Iris pigment epithelial cell (primary cell): ENCODE measurements around the gene TTC34.

Experiments used
- DNase-seq: peaks from one replicate; pipeline ENCODE4 v3.0.0-alpha.2; 2011; ENCODE audit warnings: low read depth

Gene TTC34

GRCh38 chr1:2625311-2625710 lies 176.2 kb downstream of the TTC34 start:
- DNase-seq, result no peak

DNA sequence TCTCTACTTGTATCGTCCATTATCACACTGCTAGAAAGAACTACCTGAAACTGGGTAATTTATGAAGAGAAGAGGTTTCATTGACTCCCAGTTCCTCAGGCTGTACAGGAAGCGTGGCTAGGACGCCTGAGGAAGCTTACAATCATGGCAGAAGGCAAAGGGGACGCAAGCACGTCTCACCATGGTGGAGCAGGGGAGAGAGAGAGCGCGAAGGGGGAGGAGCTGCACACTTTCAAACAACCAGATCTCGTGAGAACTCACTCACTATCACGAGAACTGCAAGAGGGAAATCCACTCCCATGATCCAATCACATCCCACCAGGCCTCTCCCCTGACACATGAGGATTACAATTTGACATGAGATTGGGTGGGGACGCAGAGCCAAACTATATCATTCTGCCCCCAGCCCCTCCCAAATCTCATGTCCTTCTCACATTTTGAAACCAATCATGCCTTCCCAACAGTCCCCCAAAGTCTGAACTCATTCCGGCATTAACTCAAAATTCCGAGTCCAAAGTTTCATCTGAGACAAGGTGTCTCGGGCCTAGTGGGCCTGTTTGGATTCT lies 176.7 kb downstream of the TTC34 start:
- no peak for DNase-seq

DNA sequence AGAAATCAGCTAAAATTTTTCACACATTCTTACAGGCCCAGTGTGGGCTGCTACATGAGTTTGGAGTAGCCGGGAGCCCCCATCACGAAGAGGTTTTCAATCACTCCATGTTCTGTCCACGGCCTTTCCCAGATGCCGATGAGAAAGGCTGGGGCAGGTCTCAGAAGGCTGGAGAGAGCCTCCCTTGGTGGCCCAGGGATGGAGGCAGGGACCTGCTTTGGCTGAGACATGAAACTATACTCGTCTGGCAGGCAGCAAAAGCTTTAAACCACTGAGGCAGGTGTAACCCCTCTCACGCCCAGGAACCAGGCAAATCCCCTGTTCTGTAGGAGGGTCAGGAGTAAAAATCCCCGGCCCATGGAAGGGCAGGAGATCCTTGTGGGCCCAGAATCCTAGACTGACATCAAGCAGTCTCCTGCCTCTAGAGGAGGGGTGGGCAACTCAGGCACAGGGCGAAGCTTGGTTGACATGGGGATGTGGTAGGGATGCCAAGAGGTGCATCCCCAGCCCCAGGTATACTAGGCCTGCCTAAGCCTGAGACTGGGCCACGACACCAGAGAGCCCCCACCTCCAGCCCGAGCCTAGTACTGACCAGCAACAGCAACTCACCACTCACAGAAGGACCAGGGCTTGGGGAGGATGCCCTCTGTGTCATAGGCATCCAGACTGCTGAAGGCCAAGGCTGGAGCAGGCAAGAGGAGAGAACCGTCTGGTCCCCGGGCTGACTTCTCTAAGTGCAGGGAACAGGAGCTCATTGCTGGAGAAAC lies 177.7 kb downstream of the TTC34 start:
- DNase-seq, result no peak

GRCh38 chr1:2617971-2618470 lies 183.5 kb downstream of the TTC34 start:
- no peak for DNase-seq

- DNase-seq, result no peak
Measured at GRCh38 chr1:2614145-2614544, 187.3 kb downstream of the TTC34 start.

DNA sequence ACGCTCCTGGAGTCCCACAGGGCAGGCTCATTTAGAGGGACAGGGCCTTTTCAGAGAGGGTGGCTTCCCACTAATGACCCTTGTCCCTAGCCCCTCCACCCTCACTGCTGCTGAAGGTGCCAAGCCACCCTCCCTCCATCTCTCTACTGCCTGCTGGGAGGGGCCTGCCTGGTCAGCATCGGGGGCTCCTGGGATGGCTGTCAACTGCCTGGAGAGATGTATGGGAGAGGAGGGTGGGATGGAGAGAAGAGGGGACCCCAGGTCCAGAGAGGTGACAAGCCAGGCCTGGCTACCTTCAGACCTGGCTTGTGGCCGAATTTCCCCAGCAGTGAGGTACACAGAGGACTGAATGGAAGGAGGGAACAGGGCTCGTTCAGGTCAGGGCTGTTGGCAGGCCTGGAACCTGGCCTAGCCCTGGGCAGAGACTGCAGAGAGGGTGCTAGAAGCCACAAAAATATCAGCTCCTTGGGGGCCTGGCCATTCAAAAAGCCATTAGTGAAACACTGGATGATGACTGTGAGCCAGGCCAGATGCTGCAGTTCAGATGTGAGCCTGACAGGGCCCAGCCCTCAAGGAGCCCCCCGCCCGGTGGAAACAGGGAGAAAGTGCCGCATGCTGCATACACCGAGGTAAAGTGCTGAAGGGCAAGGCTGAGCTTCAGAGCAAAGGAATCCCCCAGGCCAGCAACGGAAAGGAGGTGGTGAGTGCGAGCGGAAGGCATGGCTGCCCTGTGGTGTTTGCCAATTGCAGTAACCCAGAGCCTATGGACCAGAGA lies 188.7 kb downstream of the TTC34 start:
- no peak for DNase-seq

- DNase-seq, result no peak
Measured at GRCh38 chr1:2611621-2612437, 189.7 kb downstream of the TTC34 start.

GRCh38 chr1:2611031-2611501 lies 190.4 kb downstream of the TTC34 start:
- DNase-seq, result peak; percentile 12

GRCh38 chr1:2610036-2610959 lies 191.2 kb downstream of the TTC34 start:
- DNase-seq, result no peak

DNA sequence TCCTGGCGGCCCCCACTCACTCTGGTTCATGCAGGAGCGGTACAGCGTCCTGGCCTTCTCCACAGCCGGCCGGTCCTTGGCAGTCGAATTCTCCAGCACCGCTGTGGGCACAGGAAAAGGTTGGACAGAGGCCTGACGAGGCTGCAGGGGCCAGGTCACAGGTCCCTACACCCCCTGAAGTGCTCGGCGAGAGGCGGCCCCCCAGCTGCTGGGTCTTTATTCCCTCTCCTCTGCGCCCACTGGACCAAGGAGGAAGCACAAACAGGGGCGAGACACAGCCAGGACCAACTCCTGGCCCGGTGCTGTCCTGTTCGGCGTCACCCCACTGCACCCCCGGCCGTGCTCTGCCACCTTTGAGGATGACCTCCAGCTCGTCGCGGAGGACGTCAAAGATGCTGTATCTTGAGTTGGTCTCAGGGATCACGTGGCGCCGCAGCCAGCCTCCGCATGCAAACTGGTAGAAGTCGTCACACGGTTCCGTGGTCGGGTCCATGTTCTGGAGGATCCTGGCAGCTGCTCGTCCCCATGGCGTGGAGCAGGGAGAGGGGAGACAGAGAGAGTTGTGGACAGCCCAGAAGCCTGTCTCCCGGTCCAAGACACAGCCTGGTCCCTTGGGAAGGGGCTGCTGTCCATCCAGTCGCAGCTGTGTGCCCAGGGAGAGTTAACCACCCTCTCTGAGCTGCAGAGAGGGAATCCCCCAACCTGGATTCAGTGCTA lies 192.0 kb downstream of the TTC34 start:
- DNase-seq, result no peak

DNA sequence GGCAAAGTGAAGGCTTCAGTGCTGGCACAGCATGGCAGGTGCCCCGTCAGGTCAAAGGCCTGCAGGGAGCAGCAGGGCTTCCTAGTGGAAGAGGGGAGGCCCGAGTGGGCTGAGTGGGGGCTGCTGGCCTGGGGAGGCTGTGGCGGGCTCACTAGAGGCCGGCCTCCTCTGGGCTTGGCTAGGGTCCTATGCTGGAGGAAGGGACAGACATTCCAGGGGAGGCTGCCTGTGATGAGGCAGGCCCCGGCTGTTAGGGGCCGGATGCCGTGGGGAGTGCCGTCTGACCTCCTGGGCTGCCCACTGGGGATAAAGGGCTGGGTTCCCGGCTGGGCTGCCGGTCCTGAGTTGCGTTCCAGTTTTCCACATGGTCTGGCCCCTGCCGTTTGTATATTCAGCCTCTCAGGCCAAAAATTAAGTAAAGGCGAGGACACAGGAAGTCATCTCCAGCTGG lies 193.8 kb downstream of the TTC34 start:
- no peak for DNase-seq

DNA sequence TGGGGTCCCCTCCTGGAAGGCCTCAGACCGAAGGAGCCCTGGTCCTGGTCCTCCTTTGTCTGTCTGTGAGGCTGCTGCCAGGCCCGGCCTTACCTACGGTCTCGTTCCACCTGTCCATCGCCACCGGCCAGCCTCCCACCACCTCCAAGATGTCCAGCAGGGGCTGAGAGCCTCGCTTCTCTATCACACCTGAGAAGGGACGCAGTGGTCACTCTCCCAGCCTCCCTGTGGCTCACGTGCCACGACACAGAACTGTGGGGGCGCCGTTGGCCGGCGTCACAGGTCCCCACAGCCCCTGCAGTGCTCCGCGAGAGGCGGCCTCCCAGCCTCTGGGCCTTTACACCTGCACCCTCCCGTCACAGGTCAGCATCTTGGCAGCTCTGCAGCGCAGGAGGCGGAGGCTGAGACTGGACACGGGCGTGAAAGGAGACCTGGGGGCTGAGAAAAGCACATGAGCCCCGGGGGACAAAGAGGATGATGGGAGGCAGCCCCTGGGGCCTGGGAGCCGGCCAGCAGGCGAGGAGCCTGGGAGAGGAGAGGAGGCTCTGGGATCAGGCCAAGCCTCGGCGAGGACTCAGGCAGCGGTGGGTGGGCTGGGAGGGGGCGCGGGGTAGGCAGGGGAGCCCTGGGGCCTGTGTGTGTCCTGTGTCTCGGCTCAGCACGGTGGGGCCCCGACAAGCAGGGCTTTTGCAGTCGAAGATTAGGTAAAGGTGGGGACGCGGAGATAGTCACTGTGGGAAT lies 194.4 kb downstream of the TTC34 start:
- no peak for DNase-seq

GRCh38 chr1:2606396-2606880 lies 195.1 kb downstream of the TTC34 start:
- DNase-seq, result no peak

DNA sequence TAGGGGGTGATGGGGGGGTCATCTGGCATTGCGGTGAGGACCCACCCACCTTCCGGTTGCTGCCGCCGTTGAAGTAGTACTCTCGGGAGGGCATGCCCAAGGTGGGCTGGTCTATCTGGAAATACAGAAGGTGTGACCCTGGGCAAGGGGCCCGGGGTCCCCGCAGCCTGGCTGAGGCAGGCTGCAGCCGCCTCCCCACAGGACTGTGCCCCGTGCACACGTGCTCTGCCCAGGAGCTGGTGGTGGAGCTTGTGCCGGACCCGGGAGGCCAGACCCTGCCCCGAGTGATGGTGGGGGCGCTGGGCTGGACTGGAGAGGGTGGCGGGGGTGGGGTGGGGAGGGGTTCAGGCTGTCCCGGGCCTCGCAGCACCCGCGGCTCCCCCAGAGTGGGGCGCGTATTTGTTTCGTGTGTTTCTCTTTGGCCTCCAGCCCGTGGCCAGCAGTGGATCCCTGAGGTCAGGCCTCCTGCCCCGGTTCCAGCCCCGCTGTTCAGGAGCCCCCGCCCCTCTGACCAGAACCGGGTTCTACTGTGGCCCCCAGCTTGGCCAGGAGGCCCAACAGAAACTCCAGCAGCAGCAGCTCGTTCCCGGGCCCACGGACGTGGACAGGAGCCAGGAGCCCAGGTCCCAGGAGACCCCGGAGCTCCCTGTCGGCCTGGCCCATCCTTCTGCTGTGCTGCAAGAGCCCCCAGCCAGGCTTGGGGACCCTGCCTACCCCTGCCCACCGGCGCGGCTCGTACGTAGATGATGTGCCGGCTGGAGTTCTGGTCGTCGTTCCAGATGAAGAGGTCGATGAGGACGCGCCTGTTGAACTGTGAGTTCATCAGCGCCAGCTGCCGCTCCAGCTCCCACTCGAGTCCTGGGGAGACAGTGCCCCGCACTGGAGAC lies 195.7 kb downstream of the TTC34 start:
- no peak for DNase-seq

DNA sequence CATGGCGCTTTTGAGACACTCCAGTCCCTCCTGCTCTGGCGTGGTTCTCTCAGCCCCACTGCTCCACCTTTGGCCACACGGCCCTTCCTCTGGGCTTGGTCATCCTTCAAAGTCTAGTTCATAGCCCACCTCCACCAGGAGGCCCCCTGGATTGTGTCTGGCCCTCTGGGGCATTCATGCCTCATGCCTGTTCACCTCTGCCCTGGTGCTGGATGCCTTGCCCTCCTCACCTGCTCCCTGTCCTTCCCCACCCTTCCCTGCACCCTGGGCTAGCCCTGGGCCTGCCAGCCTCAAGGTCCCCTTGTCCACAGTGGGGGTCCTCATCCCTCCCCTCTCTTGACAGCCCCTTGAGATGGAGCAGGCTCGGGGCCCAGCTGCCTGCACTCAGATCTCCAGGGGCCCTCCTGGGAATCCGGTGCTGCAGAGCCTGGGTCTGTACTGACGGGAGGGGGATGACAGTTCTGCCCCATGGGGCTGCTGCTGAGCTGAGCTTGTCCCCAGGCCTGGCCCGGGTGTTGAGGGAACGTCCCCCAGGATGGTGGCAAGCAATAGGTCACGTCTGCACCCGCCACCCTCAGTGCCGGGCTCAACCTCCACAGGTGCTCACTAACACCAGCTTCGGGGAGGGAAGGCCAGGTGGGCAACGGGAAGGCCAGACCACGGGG lies 196.5 kb downstream of the TTC34 start:
- no peak for DNase-seq

- DNase-seq, result no peak
Measured at GRCh38 chr1:2604156-2604843, 197.2 kb downstream of the TTC34 start.
